Motor neuron (in vitro differentiated cells): ENCODE results near the gene SGMS1. TPM values are rescaled to one million over a fixed set of nuclear protein-coding genes. Genes with fewer than 3 reads are reported as not detected.
"Not testable (repeated sequence)": the region's sequence is repeated elsewhere in the genome, so short reads cannot be mapped to it uniquely, and the experiment has no call there.

Experiments used
- ATAC-seq, 8 experiments: fragments of 200-7000 bp; cut with Tn5 transposase; replicated peaks in 6 of 8; 2 replicates each; pipeline ENCODE4 v1.8.0; 2021; ENCODE audit warnings: mild to moderate bottlenecking in 8 of 8, moderate library complexity in 8 of 8
- H3K27ac ChIP-seq, 2 donors: fragments of 250-450 bp; sonication (Bioruptor Pico); 2 replicates each; pipeline ENCODE4 v1.9.0; 2021; ENCODE audit warnings: antibody characterized with exemption in 2 of 2, mild to moderate bottlenecking in 2 of 2, moderate library complexity in 1 of 2
- H3K4me1 ChIP-seq, 2 donors: fragments of 250-450 bp; sonication (Bioruptor Pico); replicated peaks in 1 of 2; 2 replicates each; pipeline ENCODE4 v1.6.1; 2021; ENCODE audit warnings: antibody characterized with exemption in 2 of 2, mild to moderate bottlenecking in 2 of 2, moderate library complexity in 1 of 2
- H3K4me3 ChIP-seq, 5 donors: fragments of 250-450 bp; sonication (Bioruptor Pico); 2 replicates each; pipeline ENCODE4 v1.9.0; 2021; ENCODE audit warnings: antibody characterized with exemption in 5 of 5, mild to moderate bottlenecking in 5 of 5, moderate library complexity in 4 of 5
- WGBS, 10 experiments: fragments of 450-650 bp; shearing (Covaris generic); methylation state at CpG; one replicate each; pipeline ENCODE4 v1.0.0; 2022; 5-methylcytosine and 5-hydroxymethylcytosine counted together
- in situ Hi-C, 9 experiments: fragments of 400-800 bp; cut with MboI; loops; one replicate each; pipeline ENCODE4 v1.15.0; 2021; ENCODE audit warnings: low sequenced_read_pairs in 9 of 9, low pct_unique_long_range_greater_than_20kb in 2 of 9; ENCODE audit not compliant: unreplicated experiment in 9 of 9
- total RNA-seq, 8 experiments: library from RNA; unstranded; fragments of 300-600 nt; gene quantifications; 2 replicates each; pipeline versions ENCODE4 v1.2.3 to v1.2.4, GENCODE V29; 2022

SGMS1 gene
- total RNA-seq, 8 experiments from 2014 or later = 8.5 to 31.0 (median 19.8) TPM

GRCh38 chr10:50367732-50368131 lies 256.0 kb downstream of the SGMS1 start:
- in situ Hi-C loops = no loop called here
- 71 to 100% (median 100%) methylated on average over 1 of the region's 1 CpG; no CpG with 5 or more reads in 5 of the 10 experiments for WGBS, 10 experiments
- H3K4me1 ChIP-seq = no peaks in the 10 kb centered on the region
- H3K4me3 ChIP-seq = no peak overlapping the region
- peak in 3 of 8 experiments; percentile 73 to 78 (median 75) for ATAC-seq
- no peak overlapping the region for H3K27ac ChIP-seq

GRCh38 chr10:50366421-50366820 lies 257.3 kb downstream of the SGMS1 start:
- in situ Hi-C loops, ATAC-seq: not testable (repeated sequence)
- WGBS, 10 experiments = 86 to 100% (median 100%) methylated on average over 1 to 2 of the region's 4 CpGs; no CpG with 5 or more reads in 6 of the 10 experiments

GRCh38 chr10:50364730-50365129 lies 259.0 kb downstream of the SGMS1 start:
- ATAC-seq, H3K4me1 ChIP-seq, H3K27ac ChIP-seq, in situ Hi-C loops, H3K4me3 ChIP-seq: not testable (repeated sequence)
- 90 to 100% (median 100%) methylated on average over 1 to 3 of the region's 3 CpGs; no CpG with 5 or more reads in 3 of the 10 experiments for WGBS, 10 experiments

More at GRCh38 chr10:50366421-50366820, 257.3 kb downstream of the SGMS1 start:
- not testable (repeated sequence) for H3K27ac ChIP-seq, H3K4me1 ChIP-seq, H3K4me3 ChIP-seq

GRCh38 chr10:50362547-50363125 lies 261.1 kb downstream of the SGMS1 start:
- H3K4me3 ChIP-seq = no peak overlapping the region
- ATAC-seq = no peak
- no peaks in the 10 kb centered on the region for H3K4me1 ChIP-seq
- no peak overlapping the region for H3K27ac ChIP-seq
- in situ Hi-C loops = no loop called here
- WGBS, 10 experiments = 80 to 100% (median 94%) methylated on average over 1 to 2 of the region's 2 CpGs

- Histone ChIP-seq H3K27ac (no peak overlapping the region), H3K4me3 (no peak overlapping the region), H3K4me1 (no peaks in the 10 kb centered on the region)
- no peak for ATAC-seq
- in situ Hi-C loops = no loop called here
- 60 to 100% (median 88%) methylated on average over 1 of the region's 1 CpG; no CpG with 5 or more reads in 1 of the 10 experiments for WGBS, 10 experiments
Measured at GRCh38 chr10:50361946-50362345, 261.8 kb downstream of the SGMS1 start.

GRCh38 chr10:50360077-50360850 lies 263.5 kb downstream of the SGMS1 start:
- in situ Hi-C loops = no loop called here
- 44 to 100% (median 88%) methylated on average over 1 to 4 of the region's 5 CpGs; no CpG with 5 or more reads in 1 of the 10 experiments for WGBS, 10 experiments
- H3K4me3 ChIP-seq = no peak overlapping the region
- peak in 1 of 8 experiments; percentile 60 for ATAC-seq
- H3K4me1 ChIP-seq = no peaks in the 10 kb centered on the region
- no peak overlapping the region for H3K27ac ChIP-seq

- H3K27ac ChIP-seq = no peak overlapping the region
- H3K4me3 ChIP-seq = no peak overlapping the region
- in situ Hi-C loops = no loop called here
- WGBS, 10 experiments = 86 to 100% (median 100%) methylated on average over 1 of the region's 1 CpG; no CpG with 5 or more reads in 5 of the 10 experiments
- no peak for ATAC-seq
- H3K4me1 ChIP-seq = no peaks in the 10 kb centered on the region
Measured at GRCh38 chr10:50358925-50359687, 264.6 kb downstream of the SGMS1 start.

GRCh38 chr10:50358411-50358810 lies 265.3 kb downstream of the SGMS1 start:
- no peaks in the 10 kb centered on the region for H3K4me1 ChIP-seq
- 20 to 100% (median 91%) methylated on average over 1 to 2 of the region's 2 CpGs; no CpG with 5 or more reads in 4 of the 10 experiments for WGBS, 10 experiments
- H3K4me3 ChIP-seq = no peak overlapping the region
- ATAC-seq = peak in 1 of 8 experiments; percentile 28
- in situ Hi-C loops = no loop called here
- H3K27ac ChIP-seq = no peak overlapping the region

- in situ Hi-C loops = not testable (repeated sequence)
Measured at GRCh38 chr10:50356481-50356832, 267.3 kb downstream of the SGMS1 start.

GRCh38 chr10:50355693-50356480 lies 267.9 kb downstream of the SGMS1 start:
- H3K4me3 ChIP-seq, H3K27ac ChIP-seq, ATAC-seq, H3K4me1 ChIP-seq, in situ Hi-C loops: not testable (repeated sequence)
- 90 to 100% methylated on average over 2 to 6 of the region's 33 CpGs; no CpG with 5 or more reads in 8 of the 10 experiments for WGBS, 10 experiments

More at GRCh38 chr10:50356481-50356832, 267.3 kb downstream of the SGMS1 start:
- H3K4me3 ChIP-seq, H3K4me1 ChIP-seq, H3K27ac ChIP-seq, ATAC-seq: not testable (repeated sequence)
- 91 to 100% (median 100%) methylated on average over 1 of the region's 1 CpG; no CpG with 5 or more reads in 6 of the 10 experiments for WGBS, 10 experiments

- in situ Hi-C loops = no loop called here
- Histone ChIP-seq H3K4me3 (no peak overlapping the region), H3K27ac (no peak overlapping the region), H3K4me1 (no peaks in the 10 kb centered on the region)
- WGBS, 10 experiments = 83 to 100% (median 93%) methylated on average over 3 to 7 of the region's 7 CpGs
- ATAC-seq = no peak
Measured at GRCh38 chr10:50351483-50352146, 272.1 kb downstream of the SGMS1 start.

- no peak overlapping the region for H3K4me3 ChIP-seq
- no peaks in the 10 kb centered on the region for H3K4me1 ChIP-seq
- ATAC-seq = no peak
- WGBS, 10 experiments = 40 to 100% (median 92%) methylated on average over 1 to 4 of the region's 5 CpGs; no CpG with 5 or more reads in 6 of the 10 experiments
- no peak overlapping the region for H3K27ac ChIP-seq
- in situ Hi-C loops = no loop called here
Measured at GRCh38 chr10:50350366-50350765, 273.4 kb downstream of the SGMS1 start.
